SU-DHL-6 (cell line): ENCODE results near the gene SH3RF3.

Experiments used
- H2AFZ ChIP-seq: fragments of 200-600 bp; sonication (generic); 2 replicates; pipeline ENCODE4 v1.6.1; 2014; ENCODE audit warnings: low read depth, mild to moderate bottlenecking, moderate library complexity, mixed read lengths, antibody characterized with exemption, low read length; ENCODE audit not compliant: severe bottlenecking
- H3F3A ChIP-seq: fragments of 200-600 bp; shearing (Covaris generic); 2 replicates; pipeline ENCODE4 v1.6.0; 2016; ENCODE audit warnings: antibody characterized with exemption, mild to moderate bottlenecking; ENCODE audit not compliant: insufficient read depth
- H3K27ac ChIP-seq: fragments of 200-600 bp; sonication (generic); 2 replicates; pipeline ENCODE4 v1.5.1; 2016; ENCODE audit warnings: low read depth, mild to moderate bottlenecking, low read length, moderate library complexity, mixed read lengths
- H3K27me3 ChIP-seq: fragments of 200-600 bp; sonication (generic), shearing (Covaris generic); 2 replicates; pipeline ENCODE4 v1.6.0; 2014; ENCODE audit warnings: mild to moderate bottlenecking, low read length
- H3K36me3 ChIP-seq: fragments of 200-600 bp; sonication (generic); 2 replicates; pipeline ENCODE4 v1.6.1; 2014; ENCODE audit warnings: mild to moderate bottlenecking, low read length, mixed read lengths
- H3K4me2 ChIP-seq: fragments of 300-600, 200-600 bp; shearing (Covaris generic), sonication (generic); 2 replicates; pipeline ENCODE4 v1.6.0; 2014; ENCODE audit warnings: low read length, low read depth, mild to moderate bottlenecking; ENCODE audit not compliant: poor library complexity, severe bottlenecking
- H3K4me3 ChIP-seq: fragments of 200-600 bp; sonication (generic); 2 replicates; pipeline ENCODE4 v1.5.1; 2014; ENCODE audit warnings: antibody characterized with exemption, low read length, mild to moderate bottlenecking, mixed read lengths; ENCODE audit not compliant: insufficient read depth, poor library complexity, severe bottlenecking
- H3K79me2 ChIP-seq: fragments of 200-600 bp; sonication (generic); 2 replicates; pipeline ENCODE4 v1.6.1; 2014; ENCODE audit warnings: mild to moderate bottlenecking, low read length, moderate library complexity; ENCODE audit not compliant: insufficient read depth
- H3K9ac ChIP-seq: fragments of 200-600 bp; sonication (generic); 2 replicates; pipeline ENCODE4 v1.7.0; 2014; ENCODE audit warnings: mild to moderate bottlenecking, low read length
- H3K9me2 ChIP-seq: fragments of 200-600 bp; sonication (generic); replicated peaks from 2 replicates; pipeline ENCODE4 v1.6.1; 2014; ENCODE audit warnings: low read length; ENCODE audit not compliant: insufficient read depth
- H3K9me3 ChIP-seq: fragments of 200-600 bp; sonication (generic); 2 replicates; pipeline ENCODE4 v1.6.1; 2014; ENCODE audit warnings: low read length, mixed read lengths; ENCODE audit not compliant: insufficient read depth
- H4K20me1 ChIP-seq: fragments of 200-600 bp; sonication (generic); 2 replicates; pipeline ENCODE4 v1.6.1; 2014; ENCODE audit warnings: low read depth, mild to moderate bottlenecking, antibody characterized with exemption, low read length, moderate library complexity, mixed read lengths
- CTCF ChIP-seq: fragments of 200-600 bp; sonication (generic); IDR thresholded peaks from one replicate; pipeline ENCODE4 v1.5.1; 2017; ENCODE audit warnings: antibody characterized with exemption, mild to moderate bottlenecking, low read length, moderate library complexity; ENCODE audit not compliant: insufficient read depth, poor library complexity, severe bottlenecking
- EZH2phosphoT487 ChIP-seq: fragments of 200-600 bp; sonication (generic), shearing (Covaris generic); conservative IDR thresholded peaks from 2 replicates; pipeline ENCODE4 v1.6.1; 2018; ENCODE audit warnings: mild to moderate bottlenecking, antibody characterized with exemption, low read length, moderate library complexity, mixed read lengths

SH3RF3 gene

DNA sequence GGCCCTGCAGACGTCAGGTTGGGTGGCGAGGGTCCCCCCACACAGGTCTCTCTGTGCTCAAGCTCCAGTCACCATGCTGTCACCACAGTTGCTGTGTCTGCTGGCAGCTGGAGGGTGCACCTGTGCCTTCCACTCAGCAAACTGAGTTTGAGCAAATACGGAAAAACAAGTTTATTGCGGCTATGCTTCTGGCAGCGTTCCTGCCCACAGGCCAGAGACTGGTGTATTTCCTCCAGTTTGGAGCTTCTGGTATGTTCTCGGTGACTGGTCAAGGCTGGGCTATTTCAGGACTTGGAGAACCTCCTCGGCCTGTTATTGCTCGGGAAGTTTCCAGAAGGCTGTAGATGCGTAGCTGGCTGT lies 352.2 kb downstream of the SH3RF3 start:
- Histone ChIP-seq H3K4me2 (no peak overlapping the region), H3K27ac (no peak overlapping the region), H3K9me2 (no peaks in the 10 kb centered on the region), H3K36me3 (no peaks in the 10 kb centered on the region), H3K4me3 (no peak overlapping the region), H3K9ac (no peak overlapping the region), H3K9me3 (no peaks in the 10 kb centered on the region), H3K79me2 (no peaks in the 10 kb centered on the region), H3K27me3 (no peaks in the 10 kb centered on the region), H4K20me1 (no peaks in the 10 kb centered on the region), H2AFZ (no peak overlapping the region), H3F3A (no peaks in the 10 kb centered on the region)
- TF ChIP-seq CTCF (no peak), EZH2phosphoT487 (no peak)

- no peak for TF ChIP-seq CTCF
- no peak for TF ChIP-seq EZH2phosphoT487
- H3K9me2 ChIP-seq = no peaks in the 10 kb centered on the region
- H3K27me3 ChIP-seq = no peaks in the 10 kb centered on the region
- H3K4me3 ChIP-seq = no peak overlapping the region
- H3K9me3 ChIP-seq = no peaks in the 10 kb centered on the region
- no peak overlapping the region for H3K27ac ChIP-seq
- H3K4me2 ChIP-seq = no peak overlapping the region
- H3K9ac ChIP-seq = no peak overlapping the region
- H3F3A ChIP-seq = no peaks in the 10 kb centered on the region
- no peak overlapping the region for H2AFZ ChIP-seq
- H3K79me2 ChIP-seq = no peaks in the 10 kb centered on the region
- no peaks in the 10 kb centered on the region for H4K20me1 ChIP-seq
- no peaks in the 10 kb centered on the region for H3K36me3 ChIP-seq
Observed at GRCh38 chr2:109481599-109481998, 352.6 kb downstream of the SH3RF3 start.

GRCh38 chr2:109482361-109482861 lies 353.4 kb downstream of the SH3RF3 start:
- Histone ChIP-seq H3K79me2 (no peaks in the 10 kb centered on the region), H3K27ac (no peak overlapping the region), H3K27me3 (no peaks in the 10 kb centered on the region), H3K9me3 (no peaks in the 10 kb centered on the region), H3K9me2 (no peaks in the 10 kb centered on the region), H3K9ac (no peak overlapping the region), H3K36me3 (no peaks in the 10 kb centered on the region), H3K4me2 (no peak overlapping the region), H2AFZ (no peak overlapping the region), H4K20me1 (no peaks in the 10 kb centered on the region), H3K4me3 (no peak overlapping the region), H3F3A (no peaks in the 10 kb centered on the region)
- TF ChIP-seq EZH2phosphoT487 (no peak), CTCF (no peak)
